NCI-H345 (cell line): ENCODE results near the gene USP44.
A peak's percentile ranks its signal among the peaks of the same experiment; 100 is the strongest.
"Not testable (repeated sequence)": the region's sequence is repeated elsewhere in the genome, so short reads cannot be mapped to it uniquely, and the experiment has no call there.

Experiments used
- DNase-seq: peaks from one replicate; lab custom pipeline; 2025; lab: John Stamatoyannopoulos, UW

Gene USP44

GRCh38 chr12:95551305-95551704, at the start of gene USP44:
Gene USP44, minus strand, starts transcription at chr12:95551476. Its CDS starts 17,220 bp downstream, at chr12:95534256.
- DNase-seq, result no peak

GRCh38 chr12:95600567-95600966, 49.3 kb upstream of the USP44 start:
- no peak for DNase-seq

GRCh38 chr12:95599880-95600279, 48.6 kb upstream of the USP44 start:
- DNase-seq, result no peak

- DNase-seq, result no peak
Measured at GRCh38 chr12:95594136-95594535, 42.9 kb upstream of the USP44 start.

GRCh38 chr12:95593266-95593871, 42.1 kb upstream of the USP44 start:
- no peak for DNase-seq

- DNase-seq, result no peak
Measured at GRCh38 chr12:95591731-95592130, 40.5 kb upstream of the USP44 start.

GRCh38 chr12:95590775-95591174, 39.5 kb upstream of the USP44 start:
- DNase-seq, result no peak

- no peak for DNase-seq
Measured at GRCh38 chr12:95583933-95584332, 32.7 kb upstream of the USP44 start.

- DNase-seq, result peak; percentile 58
Measured at GRCh38 chr12:95582230-95583058, 31.2 kb upstream of the USP44 start.

GRCh38 chr12:95577820-95578219, 26.5 kb upstream of the USP44 start:
- no peak for DNase-seq

- DNase-seq, result peak; percentile 25
Measured at GRCh38 chr12:95574799-95575452, 23.6 kb upstream of the USP44 start.

- DNase-seq, result no peak
Measured at GRCh38 chr12:95573951-95574576, 22.8 kb upstream of the USP44 start.

- no peak for DNase-seq
Measured at GRCh38 chr12:95571369-95571768, 20.1 kb upstream of the USP44 start.

- not testable (repeated sequence) for DNase-seq
Measured at GRCh38 chr12:95568045-95568444, 16.8 kb upstream of the USP44 start.

- no peak for DNase-seq
Measured at GRCh38 chr12:95557625-95558024, 6.3 kb upstream of the USP44 start.

GRCh38 chr12:95554532-95555071, 3.3 kb upstream of the USP44 start:
- DNase-seq, result no peak

- DNase-seq, result no peak
Measured at GRCh38 chr12:95553197-95553943, 2.1 kb upstream of the USP44 start.

- no peak for DNase-seq
Measured at GRCh38 chr12:95551913-95552516, 739 bp upstream of the USP44 start.

- no peak for DNase-seq
Measured at GRCh38 chr12:95549392-95550084, 1.7 kb downstream of the USP44 start.
